GM10266 (cell line): ENCODE data around the gene SLC15A3.

Source experiments
- DNase-seq: peaks from one replicate; pipeline ENCODE4 v3.0.0; 2012; ENCODE audit errors: extremely low spot score
- CTCF ChIP-seq: IDR thresholded peaks from 2 replicates; pipeline ENCODE4 v1.5.1; 2012; ENCODE audit warnings: mild to moderate bottlenecking, low read depth; ENCODE audit not compliant: control insufficient read depth, insufficient read depth; ENCODE audit errors: missing control alignments

Gene SLC15A3

GRCh38 chr11:60951904-60952741 lies at the start of gene SLC15A3:
Gene SLC15A3 (minus strand): TSS chr11:60952176. CDS start chr11:60951551, 625 bp downstream.
- TF ChIP-seq CTCF, result no peak
- DNase-seq, result peak; percentile 88

GRCh38 chr11:61000426-61000825 lies 48.5 kb upstream of the SLC15A3 start:
- no peak for DNase-seq

GRCh38 chr11:60996381-60997138 lies 44.6 kb upstream of the SLC15A3 start:
- no peak for DNase-seq
- no peak for TF ChIP-seq CTCF

More at GRCh38 chr11:61000426-61000825, 48.5 kb upstream of the SLC15A3 start:
- no peak for TF ChIP-seq CTCF

- no peak for DNase-seq
- TF ChIP-seq CTCF, result no peak
Measured at GRCh38 chr11:60995798-60996197, 43.8 kb upstream of the SLC15A3 start.

GRCh38 chr11:60994541-60995080 lies 42.6 kb upstream of the SLC15A3 start:
- no peak for DNase-seq
- TF ChIP-seq CTCF, result no peak

GRCh38 chr11:60993615-60994014 lies 41.6 kb upstream of the SLC15A3 start:
- no peak for DNase-seq
- TF ChIP-seq CTCF, result no peak
